ENCODE measurements around the gene PROSER1. TPM values are rescaled to one million over a fixed set of nuclear protein-coding genes. Genes with fewer than 3 reads are reported as not detected.

Gene PROSER1
- total and polyA plus RNA-seq, 4 donors, result 13.0 to 59.6 (median 24.2) TPM

GRCh38 chr13:38981096-38981495 lies 56.8 kb downstream of the PROSER1 start:
- ATAC-seq (ENCODE audit: insufficient read depth, low FRiP score) (no peak), DNase-seq (no peak)
- 79 to 81% methylated on average over 2 of the region's 2 CpGs for WGBS, 2 donors
- Histone ChIP-seq H3K4me1 (ENCODE audit: control insufficient read depth in 5 of 5, insufficient read depth in 5 of 5, low read length in 5 of 5) (peaks cover 0 to 3% (median 0%) of the 10 kb centered on the region in 5 donors), H3K27me3 (ENCODE audit: control insufficient read depth in 3 of 3, insufficient read depth in 3 of 3, low read length in 2 of 3) (no peaks in the 10 kb centered on the region), H3K9me3 (ENCODE audit: control insufficient read depth in 4 of 4, insufficient read depth in 3 of 4, low read length in 3 of 4) (peaks cover 0 to 5% (median 0%) of the 10 kb centered on the region in 4 donors), H3K9ac (ENCODE audit: insufficient read depth in 1 of 2, low read length in 2 of 2) (no peak overlapping the region), H3K4me3 (no peak overlapping the region), H3K27ac (ENCODE audit: low read depth in 1 of 2, low read length in 1 of 2) (no peak overlapping the region), H3K36me3 (ENCODE audit: control insufficient read depth in 4 of 4, insufficient read depth in 4 of 4, low read length in 4 of 4) (no peaks in the 10 kb centered on the region)
- TF ChIP-seq, protein P1, sequence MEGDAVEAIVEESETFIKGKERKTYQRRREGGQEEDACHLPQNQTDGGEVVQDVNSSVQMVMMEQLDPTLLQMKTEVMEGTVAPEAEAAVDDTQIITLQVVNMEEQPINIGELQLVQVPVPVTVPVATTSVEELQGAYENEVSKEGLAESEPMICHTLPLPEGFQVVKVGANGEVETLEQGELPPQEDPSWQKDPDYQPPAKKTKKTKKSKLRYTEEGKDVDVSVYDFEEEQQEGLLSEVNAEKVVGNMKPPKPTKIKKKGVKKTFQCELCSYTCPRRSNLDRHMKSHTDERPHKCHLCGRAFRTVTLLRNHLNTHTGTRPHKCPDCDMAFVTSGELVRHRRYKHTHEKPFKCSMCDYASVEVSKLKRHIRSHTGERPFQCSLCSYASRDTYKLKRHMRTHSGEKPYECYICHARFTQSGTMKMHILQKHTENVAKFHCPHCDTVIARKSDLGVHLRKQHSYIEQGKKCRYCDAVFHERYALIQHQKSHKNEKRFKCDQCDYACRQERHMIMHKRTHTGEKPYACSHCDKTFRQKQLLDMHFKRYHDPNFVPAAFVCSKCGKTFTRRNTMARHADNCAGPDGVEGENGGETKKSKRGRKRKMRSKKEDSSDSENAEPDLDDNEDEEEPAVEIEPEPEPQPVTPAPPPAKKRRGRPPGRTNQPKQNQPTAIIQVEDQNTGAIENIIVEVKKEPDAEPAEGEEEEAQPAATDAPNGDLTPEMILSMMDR (IDR thresholded peaks at IDR 0.05; ENCODE audit: control extremely low read depth, extremely low read depth), result no peak

- Histone ChIP-seq H3K4me1 (ENCODE audit: control insufficient read depth in 5 of 5, insufficient read depth in 5 of 5, low read length in 5 of 5) (peaks cover 0 to 3% (median 0%) of the 10 kb centered on the region in 5 donors), H3K36me3 (ENCODE audit: control insufficient read depth in 4 of 4, insufficient read depth in 4 of 4, low read length in 4 of 4) (no peaks in the 10 kb centered on the region), H3K9ac (ENCODE audit: insufficient read depth in 1 of 2, low read length in 2 of 2) (no peak overlapping the region), H3K4me3 (no peak overlapping the region), H3K27me3 (ENCODE audit: control insufficient read depth in 3 of 3, insufficient read depth in 3 of 3, low read length in 2 of 3) (no peaks in the 10 kb centered on the region), H3K9me3 (ENCODE audit: control insufficient read depth in 4 of 4, insufficient read depth in 3 of 4, low read length in 3 of 4) (peaks cover 0 to 5% (median 0%) of the 10 kb centered on the region in 4 donors), H3K27ac (ENCODE audit: low read depth in 1 of 2, low read length in 1 of 2) (no peak overlapping the region)
- ATAC-seq (ENCODE audit: insufficient read depth, low FRiP score) (no peak), DNase-seq (no peak)
- 29 to 36% methylated on average over 2 of the region's 2 CpGs for WGBS, 2 donors
- TF ChIP-seq, protein P1 (IDR thresholded peaks at IDR 0.05; ENCODE audit: control extremely low read depth, extremely low read depth), result no peak
Observed at GRCh38 chr13:38980750-38981078, 57.2 kb downstream of the PROSER1 start.

GRCh38 chr13:38979891-38980749 lies 57.8 kb downstream of the PROSER1 start:
- no peak overlapping the region for H3K27ac ChIP-seq (ENCODE audit: low read depth in 1 of 2, low read length in 1 of 2)
- H3K4me3 ChIP-seq, result no peak overlapping the region
- H3K36me3 ChIP-seq (ENCODE audit: control insufficient read depth in 4 of 4, insufficient read depth in 4 of 4, low read length in 4 of 4), result no peaks in the 10 kb centered on the region
- 68 to 76% methylated on average over 9 of the region's 9 CpGs for WGBS, 2 donors
- DNase-seq (peak; percentile 43 to 70 (median 48)), ATAC-seq (ENCODE audit: insufficient read depth, low FRiP score) (no peak)
- TF ChIP-seq, protein P1 (IDR thresholded peaks at IDR 0.05; ENCODE audit: control extremely low read depth, extremely low read depth), result no peak
- no peaks in the 10 kb centered on the region for H3K27me3 ChIP-seq (ENCODE audit: control insufficient read depth in 3 of 3, insufficient read depth in 3 of 3, low read length in 2 of 3)
- H3K4me1 ChIP-seq (ENCODE audit: control insufficient read depth in 5 of 5, insufficient read depth in 5 of 5, low read length in 5 of 5), result peaks cover 0 to 3% (median 0%) of the 10 kb centered on the region in 5 donors
- H3K9ac ChIP-seq (ENCODE audit: insufficient read depth in 1 of 2, low read length in 2 of 2), result no peak overlapping the region
- peaks cover 0 to 5% (median 0%) of the 10 kb centered on the region in 4 donors for H3K9me3 ChIP-seq (ENCODE audit: control insufficient read depth in 4 of 4, insufficient read depth in 3 of 4, low read length in 3 of 4)
